K562 (cell line): Measurements from ENCODE around the gene HSPA1B. TPM values are rescaled to one million over a fixed set of nuclear protein-coding genes. Genes with fewer than 3 reads are reported as not detected.

Source experiments
- CAMTA2 ChIP-seq: fragments of 250-450 bp; sonication (Bioruptor Pico); conservative IDR thresholded peaks from 2 replicates; pipeline ENCODE4 v1.5.1; 2022
- COPS2 ChIP-seq: fragments of 450-650 bp; conservative IDR thresholded peaks from 2 replicates; pipeline ENCODE4 v1.6.1; 2016; ENCODE audit warnings: mild to moderate bottlenecking, moderate library complexity
- CREM ChIP-seq: IDR thresholded peaks from 2 replicates; pipeline ENCODE4 v1.6.1; 2014; ENCODE audit warnings: antibody characterized with exemption, low read depth
- GABPB1 ChIP-seq: sonication (generic); formaldehyde crosslinking; IDR thresholded peaks from 2 replicates; pipeline ENCODE4 v1.8.0; 2022; ENCODE audit warnings: mild to moderate bottlenecking, missing genetic modification reagents
- HDAC8 ChIP-seq: fragments of 450-650 bp; IDR thresholded peaks from 2 replicates; pipeline ENCODE4 v1.6.1; 2016; ENCODE audit warnings: mild to moderate bottlenecking, missing genetic modification characterization, moderate library complexity, missing compliant biosample characterization
- HDGF ChIP-seq: fragments of 450-650 bp; IDR thresholded peaks from 2 replicates; pipeline ENCODE4 v1.6.1; 2016
- HMG20B ChIP-seq: fragments of 250-450 bp; sonication (Bioruptor Pico); IDR thresholded peaks from 2 replicates; pipeline ENCODE4 v1.5.0; 2021; ENCODE audit warnings: mild to moderate bottlenecking
- HNRNPK ChIP-seq: fragments of 200-400 bp; formaldehyde crosslinking; IDR thresholded peaks from one replicate; pipeline ENCODE4 v1.6.1; 2018; ENCODE audit warnings: mild to moderate bottlenecking, low read depth, low read length; ENCODE audit not compliant: poor library complexity, severe bottlenecking
- LARP7 ChIP-seq: fragments of 450-650 bp; IDR thresholded peaks from 2 replicates; pipeline ENCODE4 v1.6.1; 2016
- MTA1 ChIP-seq: fragments of 450-650 bp; IDR thresholded peaks from 2 replicates; pipeline ENCODE4 v1.6.1; 2017; ENCODE audit warnings: borderline replicate concordance
- NR2F6 ChIP-seq: fragments of 450-650 bp; formaldehyde crosslinking; IDR thresholded peaks from 2 replicates; pipeline ENCODE4 v1.4.0; 2020; ENCODE audit warnings: mild to moderate bottlenecking
- PHF20 ChIP-seq: fragments of 450-650 bp; IDR thresholded peaks from 2 replicates; pipeline ENCODE4 v1.6.1; 2018; ENCODE audit not compliant: partially characterized antibody
- PHF8 ChIP-seq: fragments of 200-600 bp; sonication (generic); IDR thresholded peaks from 2 replicates; pipeline ENCODE4 v1.6.1; 2012; ENCODE audit warnings: mixed run types, mild to moderate bottlenecking, inconsistent platforms, low read length, moderate library complexity, borderline replicate concordance
- PRDM10 ChIP-seq: fragments of 450-650 bp; IDR thresholded peaks from 2 replicates; pipeline ENCODE4 v1.6.1; 2018; ENCODE audit not compliant: partially characterized antibody
- RBBP5 ChIP-seq: fragments of 200-600 bp; sonication (generic); IDR thresholded peaks from 2 replicates; pipeline ENCODE4 v1.6.1; 2012; ENCODE audit warnings: borderline replicate concordance, mild to moderate bottlenecking, low read length, control low read depth, inconsistent platforms; ENCODE audit not compliant: insufficient read depth, poor library complexity, severe bottlenecking
- RBFOX2 ChIP-seq: fragments of 200-400 bp; formaldehyde crosslinking; IDR thresholded peaks from 2 replicates; pipeline ENCODE4 v1.6.1; 2017; ENCODE audit warnings: low read depth, mild to moderate bottlenecking, low read length, moderate library complexity
- RBM22 ChIP-seq: fragments of 200-400 bp; formaldehyde crosslinking; IDR thresholded peaks from 2 replicates; pipeline ENCODE4 v1.6.1; 2018; ENCODE audit warnings: low read length, low read depth; ENCODE audit not compliant: poor library complexity, severe bottlenecking
- RBM39 ChIP-seq: fragments of 200-400 bp; formaldehyde crosslinking; optimal IDR thresholded peaks from 2 replicates; pipeline ENCODE3; 2018; ENCODE audit warnings: low read depth, low read length
- SIRT6 ChIP-seq: IDR thresholded peaks from one replicate; pipeline ENCODE4 v1.6.1; 2012; ENCODE audit warnings: low read depth, mild to moderate bottlenecking, control low read depth, inconsistent platforms, low read length, moderate library complexity
- TCF7L2 ChIP-seq: fragments of 150-350 bp; IDR thresholded peaks from 2 replicates; pipeline ENCODE4 v1.6.1; 2016; ENCODE audit warnings: low read depth, mild to moderate bottlenecking, low read length, moderate library complexity
- TRIM24 ChIP-seq, 2 experiments: fragments of 450-650 bp; IDR thresholded peaks; 2 replicates each; pipeline ENCODE4 v1.6.1; 2016
- ZFP91 ChIP-seq: sonication (generic); formaldehyde crosslinking; IDR thresholded peaks from 2 replicates; pipeline ENCODE4 v1.8.0; 2022; ENCODE audit warnings: mild to moderate bottlenecking, missing genetic modification reagents
- ZNF133 ChIP-seq: fragments of 250-450 bp; sonication (Bioruptor Pico); IDR thresholded peaks from 2 replicates; pipeline ENCODE4 v1.4.0; 2020; ENCODE audit warnings: mild to moderate bottlenecking
- ZNF324 ChIP-seq: fragments of 250-450 bp; sonication (Bioruptor Pico); IDR thresholded peaks from 2 replicates; pipeline ENCODE4 v1.4.0; 2020; ENCODE audit warnings: mild to moderate bottlenecking
- ZNF830 ChIP-seq: fragments of 250-450 bp; sonication (Bioruptor Pico); IDR thresholded peaks from 2 replicates; pipeline ENCODE4 v1.5.0; 2021; ENCODE audit warnings: mild to moderate bottlenecking
- polyA plus RNA-seq, 8 experiments: library from polyadenylated mRNA; depleted of rRNA in 4 of 8; stranded (reverse) in 5 of 8; unstranded in 3 of 8; fragments of >200 nt; fragmentation: Nextera tagmentation in 2 of 8; fragmentation: Illumina TruSeq in 1 of 8; extraction: Ambion mirVana in 2 of 8; extraction: Trizol in 1 of 8; gene quantifications; 2 replicates each; pipeline versions ENCODE4 v1.2.1 to v1.2.3, GENCODE V29; 2011 to 2014; ENCODE audit warnings: inconsistent platforms in 1 of 8, missing spikeins in 1 of 8
- total RNA-seq, 7 experiments: library from RNA; depleted of rRNA in 6 of 7; stranded (reverse); fragments of >200 nt in 6 of 7; fragmentation: Illumina TruSeq in 2 of 7; extraction: Trizol in 2 of 7; gene quantifications; 2 replicates each; pipeline versions ENCODE4 v1.2.1 to v1.2.3, GENCODE V29; 2011 to 2021; ENCODE audit warnings: low replicate concordance in 1 of 7

HSPA1B gene
- total and polyA plus RNA-seq, 9 of the 15 experiments (the other 6 are each of a cell fraction or from before 2014, with no cell fraction given), result 0.27 to 227 (median 51.2) TPM

GRCh38 chr6:31794866-31795615, 32.5 kb upstream of the HSPA1B start (continued):
- no peak for TF ChIP-seq SIRT6
- no peak for TF ChIP-seq TCF7L2
- TF ChIP-seq PRDM10, result no peak
- no peak for TF ChIP-seq RBM39
- peak; percentile 22; the same call in 1 of the 2 replicates for TF ChIP-seq GABPB1 (CRISPR knock-in tag)
- no peak for TF ChIP-seq PHF8
- TF ChIP-seq ZFP91 (CRISPR knock-in tag), result no peak
- peak; percentile 48; the same call in 1 of the 2 replicates for TF ChIP-seq ZNF324
- TF ChIP-seq COPS2, result no peak
- TF ChIP-seq LARP7, result no peak
- TF ChIP-seq CAMTA2 (CRISPR knock-in tag), result no peak
- TF ChIP-seq HDAC8, result no peak
- 0 out of 4 replicates have a peak, but pooled peaks of 1 of the 2 experiments have one; percentile 15 for TF ChIP-seq TRIM24 (IDR thresholded peaks at IDR 0.05)
- TF ChIP-seq ZNF133 (CRISPR knock-in tag), result no peak
- no peak for TF ChIP-seq RBBP5
- no peak for TF ChIP-seq HMG20B
- no peak for TF ChIP-seq HNRNPK
- TF ChIP-seq PHF20, result peak; percentile 42
- TF ChIP-seq RBM22, result peak; percentile 80
- no peak for TF ChIP-seq ZNF830 (CRISPR knock-in tag)
- no peak for TF ChIP-seq NR2F6
- no peak for TF ChIP-seq CREM
- peak; percentile 94; the same call in 1 of the 2 replicates for TF ChIP-seq RBFOX2
- no peak; the same call in 1 of the 2 replicates for TF ChIP-seq HDGF
- TF ChIP-seq MTA1, result no peak
